Inferior parietal cortex (tissue), 1 donor: Measurements from ENCODE around the gene AREL1.

Source experiments
- DNase-seq: peaks from one replicate; pipeline ENCODE4 v3.0.0-alpha.2; 2016; ENCODE audit errors: extremely low spot score

The AREL1 gene

DNA sequence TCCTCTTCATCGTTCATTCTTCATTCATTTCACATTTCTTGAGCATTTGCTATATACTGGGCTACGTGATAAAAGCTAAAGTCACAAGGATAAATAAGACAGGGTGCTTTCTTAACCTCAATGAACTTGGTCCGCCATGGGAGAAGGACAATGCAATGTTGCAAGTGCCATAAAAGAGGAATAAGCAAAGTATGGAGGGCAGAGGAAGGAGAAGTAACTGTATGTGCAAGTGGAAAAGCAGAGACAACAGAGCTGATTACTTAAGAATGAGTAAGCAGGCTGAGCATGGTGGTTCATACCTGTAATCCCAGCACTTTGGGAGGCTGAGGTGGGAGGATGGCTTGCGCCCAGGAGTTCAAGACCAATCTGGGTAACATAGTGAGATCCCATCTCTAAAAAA, 14.4 kb downstream of the AREL1 start:
- no peak for DNase-seq

DNA sequence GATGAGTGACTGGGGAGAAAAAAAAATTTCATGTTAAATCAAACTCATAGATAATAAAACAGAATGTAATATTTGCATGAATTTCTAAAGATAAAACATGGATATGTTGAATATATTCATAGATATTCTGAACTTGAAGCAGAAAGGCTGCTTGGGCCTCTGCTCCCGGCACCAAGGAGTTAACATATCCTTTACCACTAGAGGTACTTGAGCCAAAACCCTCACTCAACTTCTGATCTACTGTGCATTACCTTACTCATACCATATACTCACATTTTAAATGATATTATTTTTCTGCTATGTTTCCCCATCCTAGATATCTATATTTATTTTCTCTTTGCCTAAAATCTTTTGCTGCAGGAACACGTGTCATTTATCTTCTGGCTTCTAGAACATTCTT, 14.9 kb downstream of the AREL1 start:
- no peak for DNase-seq

DNA sequence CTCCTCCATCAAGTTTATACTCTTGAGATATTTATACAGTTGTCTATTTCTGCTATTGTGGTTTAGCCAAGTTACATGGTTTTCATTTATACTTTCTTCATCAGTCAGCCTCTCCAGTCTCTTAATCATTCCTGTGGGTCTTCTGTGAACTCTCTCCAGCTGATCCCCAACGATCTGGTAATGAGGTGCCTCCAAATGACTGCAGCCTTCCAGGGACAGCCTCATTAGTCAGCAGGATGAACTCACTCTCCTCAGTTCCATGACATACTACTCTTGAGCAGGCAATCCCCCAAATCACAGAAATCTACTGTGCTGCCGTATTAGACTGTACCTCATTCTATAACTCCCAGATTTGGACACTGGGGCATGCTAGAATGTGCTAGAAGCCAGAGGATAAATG, 15.3 kb downstream of the AREL1 start:
- DNase-seq, result no peak

DNA sequence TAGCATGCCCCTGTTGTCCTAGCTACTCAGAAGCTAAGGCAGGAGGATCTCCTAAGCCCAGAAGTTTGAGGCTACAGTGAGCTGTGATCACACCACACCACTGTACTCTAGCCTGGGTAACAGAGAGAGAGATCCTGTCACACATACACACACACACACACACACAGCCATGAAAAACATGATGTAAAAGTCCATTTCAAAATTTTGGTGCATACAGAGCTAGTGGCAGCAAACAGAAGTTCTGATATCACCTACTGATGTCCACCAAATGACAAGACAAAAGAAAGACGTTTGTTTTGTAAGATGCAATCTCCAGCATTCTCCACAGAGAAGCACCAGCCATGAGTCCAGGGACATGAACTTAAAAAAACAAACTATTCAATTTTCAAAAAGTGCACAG, 15.9 kb downstream of the AREL1 start:
- DNase-seq, result no peak

- no peak for DNase-seq
Observed at GRCh38 chr14:74695406-74695805, 17.5 kb downstream of the AREL1 start.

- DNase-seq, result no peak
Observed at GRCh38 chr14:74693191-74693590, 19.7 kb downstream of the AREL1 start.

DNA sequence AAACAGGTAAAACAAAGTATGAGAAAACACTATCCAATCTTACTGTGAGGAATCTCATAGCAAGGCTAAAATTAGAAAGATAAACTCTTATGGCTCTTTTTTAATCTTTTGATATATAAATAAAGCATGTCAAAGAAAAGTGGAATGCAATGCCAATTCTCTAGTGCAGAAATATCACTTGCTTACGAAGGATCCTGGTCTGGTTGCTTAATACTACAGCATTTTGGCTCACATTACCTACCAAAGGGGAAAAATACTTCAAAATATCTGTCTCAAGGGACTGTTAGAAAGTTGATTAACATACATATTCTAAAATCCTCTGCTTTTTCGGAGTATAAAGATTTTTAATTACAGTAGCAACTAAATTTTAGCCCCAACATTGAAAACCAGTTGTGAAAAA, 21.4 kb downstream of the AREL1 start:
- no peak for DNase-seq

GRCh38 chr14:74685921-74686678, 26.8 kb downstream of the AREL1 start:
- no peak for DNase-seq

DNA sequence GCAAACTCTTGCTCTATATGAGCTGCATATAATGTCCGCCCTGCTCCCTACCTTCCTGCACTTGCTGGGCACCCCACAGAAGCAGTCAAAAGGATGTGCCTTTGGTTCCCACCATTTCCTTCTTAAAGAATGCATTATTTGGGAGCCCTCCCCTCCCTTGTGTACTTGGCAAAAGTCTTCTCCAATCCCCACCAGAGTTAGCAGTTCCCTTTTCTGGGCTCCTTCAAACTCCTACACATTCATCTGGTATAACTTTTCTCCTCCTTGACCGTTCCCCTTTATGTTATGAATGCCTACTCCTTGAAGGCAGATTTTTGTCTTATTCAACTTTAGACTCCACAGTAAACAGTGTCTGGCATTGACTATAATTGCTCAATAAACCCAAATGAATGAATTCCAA, 27.8 kb downstream of the AREL1 start:
- DNase-seq, result no peak

DNA sequence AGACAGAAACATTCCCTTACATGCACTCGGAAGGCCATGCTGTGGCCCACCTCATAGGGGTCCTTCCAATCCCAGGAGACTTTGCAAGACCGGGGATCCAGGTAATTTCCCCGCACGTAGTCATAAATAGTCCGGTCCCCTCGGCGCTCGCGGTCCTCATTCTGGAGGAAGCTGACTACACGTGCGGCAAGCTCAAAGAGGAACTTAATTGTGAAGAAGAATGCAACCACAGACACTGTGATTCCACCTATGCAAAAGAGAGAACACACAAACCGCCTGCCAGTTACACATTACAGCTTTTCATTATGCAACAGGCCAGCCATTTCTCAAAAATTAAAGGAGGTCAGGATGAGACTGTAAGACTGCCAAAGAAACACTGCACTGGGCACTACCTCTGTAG, 28.4 kb downstream of the AREL1 start:
- no peak for DNase-seq

GRCh38 chr14:74683406-74683805, 29.5 kb downstream of the AREL1 start:
- no peak for DNase-seq

DNA sequence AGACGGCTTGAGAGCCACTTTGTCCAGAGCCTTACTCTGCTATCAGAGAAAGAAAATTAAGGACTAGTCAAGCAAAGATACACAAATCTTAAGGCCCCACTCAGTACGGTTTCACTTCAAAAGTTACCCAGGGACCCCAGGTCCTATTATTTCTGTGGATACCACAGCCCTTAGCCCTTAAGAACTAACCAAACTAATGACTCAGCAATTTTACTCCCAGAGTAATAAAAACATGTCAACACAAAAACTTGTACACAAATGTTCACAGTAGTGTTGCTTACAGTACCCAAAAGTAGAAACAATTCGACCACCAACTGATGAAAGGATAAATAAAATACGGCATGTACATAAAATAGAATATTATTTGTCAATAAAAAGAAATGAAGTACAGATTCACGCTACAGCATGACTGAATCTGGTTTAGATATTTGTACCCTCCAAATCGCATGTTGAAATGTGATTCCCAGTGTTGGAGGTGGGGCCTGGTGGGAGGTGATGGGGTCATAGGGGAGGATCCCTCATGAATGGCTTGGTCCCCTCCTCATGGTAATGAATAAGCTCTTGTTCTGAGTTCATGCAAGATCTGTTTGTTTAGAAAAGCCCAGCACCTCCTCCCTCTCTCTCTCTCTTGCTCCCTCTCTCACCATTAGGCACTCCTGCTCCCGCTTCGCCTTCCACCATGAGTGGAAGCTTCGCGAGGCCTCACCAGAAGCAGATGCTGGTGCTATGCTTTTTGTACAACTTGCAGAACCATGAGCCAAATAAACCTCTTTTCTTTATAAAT, 30.5 kb downstream of the AREL1 start:
- DNase-seq, result peak; percentile 44

DNA sequence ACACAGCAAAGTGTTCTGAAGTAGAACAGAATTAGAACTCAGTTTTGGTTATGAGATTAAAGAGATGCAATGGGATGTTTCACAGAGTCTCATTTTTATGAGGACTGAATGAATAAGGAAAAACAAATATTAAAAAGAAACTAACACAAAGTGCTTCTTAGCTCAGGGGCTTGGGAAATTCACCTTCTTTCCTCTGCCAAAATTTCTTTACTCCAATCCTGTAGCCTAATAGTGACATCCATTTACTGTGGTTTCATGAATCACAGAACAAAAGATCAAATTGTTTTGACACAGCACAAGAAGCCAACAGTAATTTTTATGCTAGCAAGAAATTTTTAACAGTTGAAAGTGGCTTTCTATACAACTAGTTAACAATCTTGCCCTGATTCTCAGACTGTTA, 37.7 kb downstream of the AREL1 start:
- no peak for DNase-seq

GRCh38 chr14:74673768-74674167, 39.1 kb downstream of the AREL1 start:
- no peak for DNase-seq

DNA sequence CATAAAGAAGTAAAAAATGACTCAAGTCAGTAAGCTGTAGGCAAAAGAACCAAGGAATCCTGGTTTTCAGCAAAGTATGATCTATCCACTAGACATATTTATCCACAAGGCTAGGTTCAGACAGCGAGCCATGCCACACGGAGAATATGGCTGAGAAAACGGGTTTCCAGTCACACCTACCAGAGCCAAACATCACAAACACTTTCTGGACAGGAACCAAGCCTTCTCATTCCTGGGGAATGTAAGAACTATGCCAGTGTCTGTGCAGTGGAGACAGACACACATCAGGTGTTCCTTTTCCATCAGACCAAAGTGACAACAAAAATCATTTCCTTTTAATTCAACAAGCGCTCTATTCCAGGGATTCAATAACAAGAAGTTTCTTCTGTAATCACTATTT, 41.1 kb downstream of the AREL1 start:
- DNase-seq, result no peak

DNA sequence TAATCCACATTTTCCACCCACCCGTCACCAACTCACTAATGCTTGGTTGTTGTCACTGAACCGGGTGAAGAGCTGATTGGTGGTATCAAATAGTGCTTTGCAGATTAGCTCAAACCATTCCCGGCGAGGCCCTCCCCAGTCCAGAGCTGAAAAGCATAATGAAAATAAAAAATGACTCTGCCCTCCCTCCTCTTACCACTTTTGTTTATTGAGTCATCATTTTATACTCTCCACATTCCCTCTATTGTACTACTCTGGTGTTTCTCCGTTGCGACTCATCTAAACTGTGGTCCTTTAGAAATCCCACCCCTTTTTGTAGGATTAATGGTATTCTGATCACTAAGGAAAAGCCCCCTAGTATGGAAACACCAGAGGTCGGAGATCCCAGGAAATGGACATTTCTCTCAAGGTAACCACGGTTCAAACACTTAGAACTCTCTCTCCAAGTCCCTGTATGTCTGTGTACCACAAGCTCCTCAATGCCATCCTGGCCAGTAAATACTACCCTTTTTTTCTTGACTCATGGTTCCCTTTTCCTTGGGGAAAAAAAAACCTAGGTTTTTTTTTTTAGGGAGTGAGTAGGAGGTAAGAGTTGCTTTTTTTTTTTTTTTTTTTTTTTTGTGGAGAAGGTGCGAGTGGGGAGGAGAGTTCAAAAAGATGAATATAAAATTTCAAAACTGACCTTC, 42.0 kb downstream of the AREL1 start:
- DNase-seq, result no peak

DNA sequence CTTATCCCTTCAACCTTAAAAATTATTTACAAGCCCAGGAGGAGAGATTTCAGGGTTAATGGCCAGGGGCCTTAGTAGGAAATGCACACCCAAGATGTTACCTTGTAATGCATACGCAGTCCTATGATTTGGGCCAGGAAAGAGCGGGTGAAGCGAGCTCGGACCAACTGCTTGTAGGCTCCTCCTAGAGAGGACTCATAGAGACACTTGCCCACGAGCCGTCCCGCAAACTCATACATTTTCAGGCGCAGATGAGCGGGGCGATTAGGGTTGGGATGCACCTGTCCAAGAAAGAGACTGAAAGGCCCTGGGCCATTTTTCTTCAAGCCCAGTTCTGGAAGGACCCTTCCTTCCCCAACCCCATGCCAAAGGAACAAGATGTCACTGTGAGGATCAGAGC, 43.0 kb downstream of the AREL1 start:
- no peak for DNase-seq

GRCh38 chr14:74669256-74669655, 43.6 kb downstream of the AREL1 start:
- no peak for DNase-seq

- no peak for DNase-seq
Observed at GRCh38 chr14:74667758-74668157, 45.1 kb downstream of the AREL1 start.

- no peak for DNase-seq
Observed at GRCh38 chr14:74664717-74665116, 48.2 kb downstream of the AREL1 start.

DNA sequence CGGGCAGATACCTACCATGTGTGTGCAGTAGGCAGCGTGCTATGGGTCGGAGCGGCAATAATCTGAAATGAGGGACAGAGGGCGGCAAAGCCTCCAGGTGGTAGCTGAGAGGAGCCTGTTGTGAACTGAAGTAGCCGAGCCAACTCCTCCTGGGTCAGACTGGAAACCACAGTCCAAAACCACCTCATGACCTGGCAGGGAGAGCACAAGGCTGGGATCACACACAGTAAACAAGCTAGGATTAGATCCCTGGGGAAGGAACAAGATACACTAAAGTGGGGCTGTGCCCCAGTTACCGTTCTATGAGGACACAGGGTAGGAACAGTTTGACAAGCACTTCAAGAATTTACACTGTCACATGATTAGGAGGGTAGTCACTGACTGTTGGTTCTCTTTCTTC, 49.0 kb downstream of the AREL1 start:
- DNase-seq, result no peak

DNA sequence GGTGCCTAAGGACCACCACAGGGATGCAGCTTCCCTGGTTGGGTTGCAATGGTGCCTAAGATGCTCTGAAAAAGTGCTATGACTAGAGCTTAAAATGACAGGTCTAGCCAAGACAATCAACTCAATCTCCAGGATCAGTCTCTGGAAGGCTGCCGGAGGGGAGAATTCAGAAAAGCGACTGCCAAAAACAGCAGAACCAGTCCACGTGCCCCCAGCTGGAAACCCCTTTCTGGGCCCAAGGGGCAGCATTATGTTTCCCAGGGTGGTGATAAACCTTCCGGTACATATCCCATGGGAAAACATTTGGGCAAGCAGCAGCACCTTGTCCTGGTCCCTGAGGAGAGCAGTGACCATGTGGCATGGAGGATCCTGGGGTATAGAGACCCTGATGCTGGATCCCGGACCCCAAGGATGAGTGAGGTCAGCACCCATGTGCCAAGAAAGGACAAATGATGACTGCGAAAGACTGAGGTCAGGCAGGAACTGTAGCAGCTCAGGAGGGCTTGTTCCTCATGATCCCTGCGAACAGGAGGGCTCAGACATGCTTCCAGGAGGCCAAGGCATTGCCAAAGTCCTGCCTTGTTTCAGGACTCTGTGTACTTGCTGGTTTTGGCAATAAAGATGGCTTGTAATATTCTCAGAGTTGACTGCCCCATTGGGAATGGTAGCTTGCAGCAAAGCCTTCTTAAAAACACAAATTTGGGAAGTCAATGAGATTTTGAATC, 51.0 kb downstream of the AREL1 start:
- no peak for DNase-seq
